ENCODE measurements around the gene TBX20. TPM values are rescaled to one million over a fixed set of nuclear protein-coding genes. Genes with fewer than 3 reads are reported as not detected.

TBX20 gene
- total and polyA plus RNA-seq, 4 donors: 0.21 to 0.89 (median 0.59) TPM

DNA sequence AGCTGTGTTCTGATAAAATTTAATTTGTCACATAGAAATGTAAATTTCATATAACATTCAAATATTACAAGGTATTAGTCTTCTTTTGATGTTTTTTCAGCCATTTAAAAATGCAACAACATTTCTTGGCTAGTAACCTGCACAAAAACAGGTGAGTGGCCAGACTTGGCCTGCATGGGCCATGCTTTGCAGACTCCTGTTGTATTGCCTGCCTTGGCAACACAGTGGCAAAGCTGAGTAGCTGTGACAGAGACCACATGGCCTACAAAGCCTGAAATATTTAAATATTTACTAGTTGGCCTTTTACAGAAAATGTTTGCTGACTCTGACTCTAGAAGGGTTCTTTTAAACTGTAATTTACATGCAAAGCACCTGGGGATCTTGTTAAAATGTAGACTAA is 13.5 kb upstream of the TBX20 start (continued):
- TF ChIP-seq, protein P1, sequence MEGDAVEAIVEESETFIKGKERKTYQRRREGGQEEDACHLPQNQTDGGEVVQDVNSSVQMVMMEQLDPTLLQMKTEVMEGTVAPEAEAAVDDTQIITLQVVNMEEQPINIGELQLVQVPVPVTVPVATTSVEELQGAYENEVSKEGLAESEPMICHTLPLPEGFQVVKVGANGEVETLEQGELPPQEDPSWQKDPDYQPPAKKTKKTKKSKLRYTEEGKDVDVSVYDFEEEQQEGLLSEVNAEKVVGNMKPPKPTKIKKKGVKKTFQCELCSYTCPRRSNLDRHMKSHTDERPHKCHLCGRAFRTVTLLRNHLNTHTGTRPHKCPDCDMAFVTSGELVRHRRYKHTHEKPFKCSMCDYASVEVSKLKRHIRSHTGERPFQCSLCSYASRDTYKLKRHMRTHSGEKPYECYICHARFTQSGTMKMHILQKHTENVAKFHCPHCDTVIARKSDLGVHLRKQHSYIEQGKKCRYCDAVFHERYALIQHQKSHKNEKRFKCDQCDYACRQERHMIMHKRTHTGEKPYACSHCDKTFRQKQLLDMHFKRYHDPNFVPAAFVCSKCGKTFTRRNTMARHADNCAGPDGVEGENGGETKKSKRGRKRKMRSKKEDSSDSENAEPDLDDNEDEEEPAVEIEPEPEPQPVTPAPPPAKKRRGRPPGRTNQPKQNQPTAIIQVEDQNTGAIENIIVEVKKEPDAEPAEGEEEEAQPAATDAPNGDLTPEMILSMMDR (IDR thresholded peaks at IDR 0.05; ENCODE audit: low read depth, low read length, missing input control): no peak
- no peak for TF ChIP-seq SP1 (IDR thresholded peaks at IDR 0.05)
- TF ChIP-seq NR2F2 (IDR thresholded peaks at IDR 0.05): no peak
- TF ChIP-seq TAF1 (conservative IDR thresholded peaks at IDR 0.05): no peak
- TF ChIP-seq EGR1 (IDR thresholded peaks at IDR 0.05; ENCODE audit: low read depth in 2 of 2): no peak
- TF ChIP-seq HNF4G (IDR thresholded peaks at IDR 0.05): no peak
- no peak for TF ChIP-seq FOXA2 (IDR thresholded peaks at IDR 0.05)

DNA sequence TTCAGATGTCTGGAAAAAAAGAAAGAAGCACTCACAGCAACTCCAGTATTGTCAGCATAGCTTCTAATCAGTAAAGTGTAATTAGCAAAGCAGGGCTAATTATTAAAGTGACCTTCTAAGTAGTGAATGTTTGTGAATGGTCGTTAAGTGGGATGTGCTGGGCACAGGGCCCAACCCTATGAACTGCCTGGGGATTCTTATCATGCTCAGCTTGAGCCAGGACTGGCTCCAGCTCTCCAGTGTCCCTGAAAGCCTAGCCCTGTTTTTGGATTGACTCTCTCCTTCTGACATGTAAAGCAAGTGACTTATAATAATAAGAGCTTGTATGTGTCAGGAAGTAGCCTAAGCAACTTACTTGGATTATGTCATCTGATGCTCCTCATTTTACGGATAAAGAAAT is 9.5 kb upstream of the TBX20 start:
- peaks cover 0 to 19% (median 7%) of the 10 kb centered on the region in 4 donors for H3K27me3 ChIP-seq (ENCODE audit: control insufficient read depth in 4 of 4, insufficient read depth in 4 of 4, low read length in 3 of 4)
- 27% methylated on average over 2 of the region's 2 CpGs for WGBS

More for the DNA sequence above, 9.5 kb upstream of the TBX20 start:
- Histone ChIP-seq H3K9ac (ENCODE audit: low read depth in 1 of 2, low read length in 2 of 2) (no peak overlapping the region), H3K27ac (ENCODE audit: low read depth in 1 of 2, low read length in 2 of 2) (no peak overlapping the region), H3K9me3 (ENCODE audit: control insufficient read depth in 4 of 4, low read length in 3 of 4) (peaks cover 0 to 4% (median 0%) of the 10 kb centered on the region in 4 donors), H3K36me3 (ENCODE audit: control insufficient read depth in 4 of 4, insufficient read depth in 3 of 4, low read depth in 1 of 4, low read length in 3 of 4) (no peaks in the 10 kb centered on the region), H3K4me3 (ENCODE audit: low read depth in 1 of 3, low read length in 3 of 3) (no peak overlapping the region), H3K4me1 (ENCODE audit: control insufficient read depth in 4 of 4, insufficient read depth in 4 of 4, low read length in 3 of 4) (peaks cover 0 to 3% (median 0%) of the 10 kb centered on the region in 4 donors)
- TF ChIP-seq, protein P2, sequence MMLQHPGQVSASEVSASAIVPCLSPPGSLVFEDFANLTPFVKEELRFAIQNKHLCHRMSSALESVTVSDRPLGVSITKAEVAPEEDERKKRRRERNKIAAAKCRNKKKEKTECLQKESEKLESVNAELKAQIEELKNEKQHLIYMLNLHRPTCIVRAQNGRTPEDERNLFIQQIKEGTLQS (IDR thresholded peaks at IDR 0.05): no peak
- TF ChIP-seq NR2F2 (IDR thresholded peaks at IDR 0.05) (no peak), FOXA1 (IDR thresholded peaks at IDR 0.05) (no peak), HNF4G (IDR thresholded peaks at IDR 0.05) (no peak), SP1 (IDR thresholded peaks at IDR 0.05) (no peak), RAD21 (IDR thresholded peaks at IDR 0.05) (no peak), GABPA (IDR thresholded peaks at IDR 0.05 in 1 of 2, conservative IDR thresholded peaks at IDR 0.05 in 1 of 2) (no peak), JUND (IDR thresholded peaks at IDR 0.05) (no peak), EGR1 (IDR thresholded peaks at IDR 0.05; ENCODE audit: low read depth in 2 of 2) (no peak), HNF4A (conservative IDR thresholded peaks at IDR 0.05) (no peak), TAF1 (conservative IDR thresholded peaks at IDR 0.05) (no peak)
- TF ChIP-seq, protein P3, sequence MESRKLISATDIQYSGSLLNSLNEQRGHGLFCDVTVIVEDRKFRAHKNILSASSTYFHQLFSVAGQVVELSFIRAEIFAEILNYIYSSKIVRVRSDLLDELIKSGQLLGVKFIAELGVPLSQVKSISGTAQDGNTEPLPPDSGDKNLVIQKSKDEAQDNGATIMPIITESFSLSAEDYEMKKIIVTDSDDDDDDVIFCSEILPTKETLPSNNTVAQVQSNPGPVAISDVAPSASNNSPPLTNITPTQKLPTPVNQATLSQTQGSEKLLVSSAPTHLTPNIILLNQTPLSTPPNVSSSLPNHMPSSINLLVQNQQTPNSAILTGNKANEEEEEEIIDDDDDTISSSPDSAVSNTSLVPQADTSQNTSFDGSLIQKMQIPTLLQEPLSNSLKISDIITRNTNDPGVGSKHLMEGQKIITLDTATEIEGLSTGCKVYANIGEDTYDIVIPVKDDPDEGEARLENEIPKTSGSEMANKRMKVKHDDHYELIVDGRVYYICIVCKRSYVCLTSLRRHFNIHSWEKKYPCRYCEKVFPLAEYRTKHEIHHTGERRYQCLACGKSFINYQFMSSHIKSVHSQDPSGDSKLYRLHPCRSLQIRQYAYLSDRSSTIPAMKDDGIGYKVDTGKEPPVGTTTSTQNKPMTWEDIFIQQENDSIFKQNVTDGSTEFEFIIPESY (IDR thresholded peaks at IDR 0.05): no peak
- TF ChIP-seq, protein P4, sequence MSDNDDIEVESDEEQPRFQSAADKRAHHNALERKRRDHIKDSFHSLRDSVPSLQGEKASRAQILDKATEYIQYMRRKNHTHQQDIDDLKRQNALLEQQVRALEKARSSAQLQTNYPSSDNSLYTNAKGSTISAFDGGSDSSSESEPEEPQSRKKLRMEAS (IDR thresholded peaks at IDR 0.05): no peak
- TF ChIP-seq, protein P5, sequence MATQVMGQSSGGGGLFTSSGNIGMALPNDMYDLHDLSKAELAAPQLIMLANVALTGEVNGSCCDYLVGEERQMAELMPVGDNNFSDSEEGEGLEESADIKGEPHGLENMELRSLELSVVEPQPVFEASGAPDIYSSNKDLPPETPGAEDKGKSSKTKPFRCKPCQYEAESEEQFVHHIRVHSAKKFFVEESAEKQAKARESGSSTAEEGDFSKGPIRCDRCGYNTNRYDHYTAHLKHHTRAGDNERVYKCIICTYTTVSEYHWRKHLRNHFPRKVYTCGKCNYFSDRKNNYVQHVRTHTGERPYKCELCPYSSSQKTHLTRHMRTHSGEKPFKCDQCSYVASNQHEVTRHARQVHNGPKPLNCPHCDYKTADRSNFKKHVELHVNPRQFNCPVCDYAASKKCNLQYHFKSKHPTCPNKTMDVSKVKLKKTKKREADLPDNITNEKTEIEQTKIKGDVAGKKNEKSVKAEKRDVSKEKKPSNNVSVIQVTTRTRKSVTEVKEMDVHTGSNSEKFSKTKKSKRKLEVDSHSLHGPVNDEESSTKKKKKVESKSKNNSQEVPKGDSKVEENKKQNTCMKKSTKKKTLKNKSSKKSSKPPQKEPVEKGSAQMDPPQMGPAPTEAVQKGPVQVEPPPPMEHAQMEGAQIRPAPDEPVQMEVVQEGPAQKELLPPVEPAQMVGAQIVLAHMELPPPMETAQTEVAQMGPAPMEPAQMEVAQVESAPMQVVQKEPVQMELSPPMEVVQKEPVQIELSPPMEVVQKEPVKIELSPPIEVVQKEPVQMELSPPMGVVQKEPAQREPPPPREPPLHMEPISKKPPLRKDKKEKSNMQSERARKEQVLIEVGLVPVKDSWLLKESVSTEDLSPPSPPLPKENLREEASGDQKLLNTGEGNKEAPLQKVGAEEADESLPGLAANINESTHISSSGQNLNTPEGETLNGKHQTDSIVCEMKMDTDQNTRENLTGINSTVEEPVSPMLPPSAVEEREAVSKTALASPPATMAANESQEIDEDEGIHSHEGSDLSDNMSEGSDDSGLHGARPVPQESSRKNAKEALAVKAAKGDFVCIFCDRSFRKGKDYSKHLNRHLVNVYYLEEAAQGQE (IDR thresholded peaks at IDR 0.05): no peak
- TF ChIP-seq, protein P1 (IDR thresholded peaks at IDR 0.05; ENCODE audit: low read depth, low read length, missing input control): no peak
- DNase-seq (ENCODE audit: low spot score): no peak

Measured in liver (tissue), 9 donors.